SW480 (cell line): ENCODE data around the gene MAP2.

ENCODE experiments used
- DNase-seq: peaks from one replicate; pipeline ENCODE4 v3.0.0-alpha.2; 2016; ENCODE audit warnings: low spot score

The MAP2 gene

GRCh38 chr2:209532321-209532720 is 108.5 kb downstream of the MAP2 start:
- no peak for DNase-seq

- DNase-seq: no peak
Measured at GRCh38 chr2:209533391-209533790, 109.5 kb downstream of the MAP2 start.

- DNase-seq: no peak
Measured at GRCh38 chr2:209534228-209534627, 110.4 kb downstream of the MAP2 start.

- DNase-seq: no peak
Measured at GRCh38 chr2:209536363-209536762, 112.5 kb downstream of the MAP2 start.

- DNase-seq: no peak
Measured at GRCh38 chr2:209547726-209548125, 123.9 kb downstream of the MAP2 start.

GRCh38 chr2:209549589-209549988 is 125.7 kb downstream of the MAP2 start:
- DNase-seq: no peak

GRCh38 chr2:209553913-209554312 is 130.1 kb downstream of the MAP2 start:
- DNase-seq: no peak

- peak; percentile 16 for DNase-seq
Measured at GRCh38 chr2:209556354-209556961, 132.6 kb downstream of the MAP2 start.

GRCh38 chr2:209560911-209561310 is 137.1 kb downstream of the MAP2 start:
- no peak for DNase-seq

- no peak for DNase-seq
Measured at GRCh38 chr2:209563453-209563852, 139.6 kb downstream of the MAP2 start.

GRCh38 chr2:209564816-209565215 is 141.0 kb downstream of the MAP2 start:
- DNase-seq: no peak

- DNase-seq: no peak
Measured at GRCh38 chr2:209565896-209566582, 142.2 kb downstream of the MAP2 start.

GRCh38 chr2:209570194-209570593 is 146.3 kb downstream of the MAP2 start:
- no peak for DNase-seq

GRCh38 chr2:209574515-209574914 is 150.7 kb downstream of the MAP2 start:
- no peak for DNase-seq

GRCh38 chr2:209577376-209578357 is 153.8 kb downstream of the MAP2 start:
- DNase-seq: peak; percentile 8

- no peak for DNase-seq
Measured at GRCh38 chr2:209578394-209579001, 154.7 kb downstream of the MAP2 start.

GRCh38 chr2:209579230-209579749 is 155.4 kb downstream of the MAP2 start:
- DNase-seq: no peak

- DNase-seq: no peak
Measured at GRCh38 chr2:209581040-209581439, 157.2 kb downstream of the MAP2 start.

- DNase-seq: no peak
Measured at GRCh38 chr2:209582281-209582680, 158.4 kb downstream of the MAP2 start.

- no peak for DNase-seq
Measured at GRCh38 chr2:209584472-209584871, 160.6 kb downstream of the MAP2 start.

GRCh38 chr2:209584915-209585314 is 161.1 kb downstream of the MAP2 start:
- DNase-seq: no peak

- no peak for DNase-seq
Measured at GRCh38 chr2:209591021-209591420, 167.2 kb downstream of the MAP2 start.
